GM12892 (cell line): ENCODE results near the gene PGBD5.

Source experiments
- POLR2A ChIP-seq: IDR thresholded peaks from 2 replicates; pipeline ENCODE4 v1.6.1; 2011; ENCODE audit warnings: low read depth, low read length, control low read depth
- POLR2AphosphoS5 ChIP-seq: IDR thresholded peaks from 2 replicates; pipeline ENCODE4 v1.6.1; 2011; ENCODE audit warnings: low read depth, low read length, control low read depth

DNA sequence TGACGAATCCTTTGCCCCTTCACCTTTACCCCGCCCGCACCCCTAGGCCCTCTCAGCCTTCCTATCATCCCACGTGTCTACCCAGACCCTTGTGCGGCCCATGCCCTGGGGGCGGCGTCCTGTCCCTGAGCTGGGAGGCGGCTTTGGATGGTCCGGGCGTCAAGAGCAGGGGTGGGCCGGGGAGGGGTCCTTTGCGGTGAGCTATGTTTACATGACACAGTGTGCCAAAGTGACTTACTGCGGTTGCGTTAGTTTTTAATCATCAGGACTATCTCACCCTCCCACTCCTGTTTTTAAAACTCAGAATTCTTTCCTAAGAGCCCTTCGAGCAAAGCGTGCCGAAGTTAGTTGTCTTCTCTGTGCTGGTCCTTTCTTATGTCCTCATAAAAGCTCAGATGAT is 144.6 kb downstream of the PGBD5 start:
- TF ChIP-seq POLR2A (no peak), POLR2AphosphoS5 (no peak)
